Cardiac muscle cell (in vitro differentiated cells and primary cell): ENCODE measurements around the gene HDAC3. TPM values are rescaled to one million over a fixed set of nuclear protein-coding genes. Genes with fewer than 3 reads are reported as not detected.
A peak's percentile ranks its signal among the peaks of the same experiment; 100 is the strongest.

Source experiments
- DNase-seq, 2 donors: peaks; one replicate each; pipeline versions ENCODE4 v3.0.0 to v3.0.0-alpha.2; 2010 to 2017; ENCODE audit warnings: low read depth in 1 of 2, low spot score in 1 of 2
- H3K27ac ChIP-seq: fragments of 200-600 bp; sonication (generic); 2 replicates; pipeline ENCODE4 v1.5.1; 2016
- H3K27me3 ChIP-seq: fragments of 200-600 bp; sonication (generic); 2 replicates; pipeline ENCODE4 v1.6.0; 2016; ENCODE audit warnings: control low read depth
- H3K36me3 ChIP-seq: fragments of 200-600 bp; sonication (generic); 2 replicates; pipeline ENCODE4 v1.5.1; 2016; ENCODE audit warnings: control low read depth
- H3K4me1 ChIP-seq: fragments of 200-600 bp; sonication (generic); 2 replicates; pipeline ENCODE4 v1.8.1; 2017; ENCODE audit warnings: low read depth, mild to moderate bottlenecking, mixed run types
- H3K4me3 ChIP-seq: fragments of 200-600 bp; sonication (generic); 2 replicates; pipeline ENCODE4 v1.5.1; 2016; ENCODE audit warnings: mild to moderate bottlenecking
- H3K9me3 ChIP-seq: fragments of 200-600 bp; sonication (generic); 2 replicates; pipeline ENCODE4 v1.5.1; 2017; ENCODE audit warnings: low read depth, mild to moderate bottlenecking, control low read depth
- CTCF ChIP-seq: IDR thresholded peaks from 2 replicates; pipeline ENCODE4 v1.5.1; 2012; ENCODE audit warnings: low read depth, mild to moderate bottlenecking, low read length
- polyA plus RNA-seq: library from polyadenylated mRNA; unstranded; fragments of >200 nt; fragmentation: Nextera tagmentation; extraction: Ambion mirVana; gene quantifications from 2 replicates; pipeline ENCODE4 v1.2.1, GENCODE V29; 2016
- total RNA-seq: library from RNA; depleted of rRNA; stranded (reverse); fragments of >200 nt; gene quantifications from 2 replicates; pipeline ENCODE4 v1.2.3, GENCODE V29; 2016

The HDAC3 gene
- total and polyA plus RNA-seq, 2 experiments from 2014 or later, result 78.3 to 117 TPM

GRCh38 chr5:141657404-141657803 is 20.8 kb upstream of the HDAC3 start:
- Histone ChIP-seq H3K4me1 (no peaks in the 10 kb centered on the region), H3K27me3 (no peaks in the 10 kb centered on the region), H3K4me3 (no peak overlapping the region), H3K27ac (no peak overlapping the region), H3K9me3 (no peaks in the 10 kb centered on the region), H3K36me3 (no peaks in the 10 kb centered on the region)
- TF ChIP-seq CTCF, result no peak
- DNase-seq, result no peak

GRCh38 chr5:141656396-141656795 is 19.7 kb upstream of the HDAC3 start:
- H3K36me3 ChIP-seq, result no peaks in the 10 kb centered on the region
- no peaks in the 10 kb centered on the region for H3K27me3 ChIP-seq
- no peaks in the 10 kb centered on the region for H3K9me3 ChIP-seq
- H3K27ac ChIP-seq, result no peak overlapping the region
- no peak overlapping the region for H3K4me3 ChIP-seq
- H3K4me1 ChIP-seq, result no peaks in the 10 kb centered on the region
- DNase-seq, result no peak
- TF ChIP-seq CTCF, result no peak

GRCh38 chr5:141655020-141655419 is 18.4 kb upstream of the HDAC3 start:
- H3K4me1 ChIP-seq, result no peaks in the 10 kb centered on the region
- no peak for TF ChIP-seq CTCF
- DNase-seq, result no peak
- H3K36me3 ChIP-seq, result no peaks in the 10 kb centered on the region
- H3K9me3 ChIP-seq, result no peaks in the 10 kb centered on the region
- no peaks in the 10 kb centered on the region for H3K27me3 ChIP-seq
- H3K4me3 ChIP-seq, result no peak overlapping the region
- H3K27ac ChIP-seq, result no peak overlapping the region

GRCh38 chr5:141654298-141654697 is 17.6 kb upstream of the HDAC3 start:
- H3K36me3 ChIP-seq, result no peaks in the 10 kb centered on the region
- H3K4me3 ChIP-seq, result no peak overlapping the region
- H3K4me1 ChIP-seq, result no peaks in the 10 kb centered on the region
- H3K27ac ChIP-seq, result no peak overlapping the region
- DNase-seq, result no peak
- no peaks in the 10 kb centered on the region for H3K27me3 ChIP-seq
- TF ChIP-seq CTCF, result no peak
- H3K9me3 ChIP-seq, result no peaks in the 10 kb centered on the region

- Histone ChIP-seq H3K27me3 (no peaks in the 10 kb centered on the region), H3K27ac (no peak overlapping the region), H3K9me3 (no peaks in the 10 kb centered on the region), H3K4me3 (peak overlapping the region; percentile 47), H3K4me1 (no peaks in the 10 kb centered on the region), H3K36me3 (no peaks in the 10 kb centered on the region)
- DNase-seq, result no peak
- no peak for TF ChIP-seq CTCF
Measured at GRCh38 chr5:141651728-141652105, 15.1 kb upstream of the HDAC3 start.
